Suprapubic skin (tissue), 4 donors: Measurements from ENCODE around the gene LRP4.

Experiments
- CTCF ChIP-seq, 2 donors: fragments of 200-600 bp in 1 of 2; fragments of 450-650 bp in 1 of 2; sonication (generic) in 1 of 2; IDR thresholded peaks; one replicate each; pipeline ENCODE4 v1.5.1; 2016 to 2019; ENCODE audit warnings: antibody characterized with exemption in 2 of 2, mild to moderate bottlenecking in 1 of 2, moderate library complexity in 1 of 2
- EP300 ChIP-seq: sonication (generic); formaldehyde crosslinking; IDR thresholded peaks from one replicate; pipeline ENCODE4 v1.6.1; 2017; ENCODE audit warnings: antibody characterized with exemption
- POLR2A ChIP-seq, 2 donors: fragments of 450-650 bp; IDR thresholded peaks; one replicate each; pipeline ENCODE4 v1.6.1; 2017; ENCODE audit warnings: antibody characterized with exemption in 2 of 2, mild to moderate bottlenecking in 2 of 2, moderate library complexity in 2 of 2
- POLR2AphosphoS5 ChIP-seq, 3 donors: sonication (generic); formaldehyde crosslinking; IDR thresholded peaks; one replicate each; pipeline ENCODE4 v1.6.1; 2017; ENCODE audit warnings: antibody characterized with exemption in 3 of 3

- no peak for TF ChIP-seq CTCF (IDR thresholded peaks at IDR 0.05)
- TF ChIP-seq POLR2A (IDR thresholded peaks at IDR 0.05), result no peak
- TF ChIP-seq EP300, result no peak
- TF ChIP-seq POLR2AphosphoS5 (IDR thresholded peaks at IDR 0.05), result no peak
Measured at GRCh38 chr11:46865340-46865739, 53.0 kb downstream of the LRP4 start.
